Activated naive CD8-positive, alpha-beta T cell (primary cell): ENCODE data around the gene MIER2.
"Not testable (repeated sequence)": the region's sequence is repeated elsewhere in the genome, so short reads cannot be mapped to it uniquely, and the experiment has no call there.

Source experiments
- H3K27ac Mint-ChIP-seq: one replicate; pipeline ENCODE4 v1.8.0; 2021; ENCODE audit warnings: mixed read lengths
- H3K27me3 Mint-ChIP-seq: one replicate; pipeline ENCODE4 v1.8.0; 2021; ENCODE audit warnings: mixed read lengths
- H3K36me3 Mint-ChIP-seq: one replicate; pipeline ENCODE4 v1.8.0; 2021; ENCODE audit warnings: mixed read lengths
- H3K4me1 Mint-ChIP-seq: one replicate; pipeline ENCODE4 v1.8.0; 2021; ENCODE audit warnings: low read depth, mixed read lengths
- H3K4me3 Mint-ChIP-seq: one replicate; pipeline ENCODE4 v1.8.0; 2021; ENCODE audit warnings: mild to moderate bottlenecking, mixed read lengths
- H3K9me3 Mint-ChIP-seq: one replicate; pipeline ENCODE4 v1.8.0; 2021; ENCODE audit warnings: low read depth, mixed read lengths

Gene MIER2

GRCh38 chr19:372306-372890 is 27.8 kb upstream of the MIER2 start:
- H3K27me3 Mint-ChIP-seq, result peaks cover 9% of the 10 kb centered on the region
- H3K27ac Mint-ChIP-seq, result no peak overlapping the region
- H3K9me3 Mint-ChIP-seq, result no peaks in the 10 kb centered on the region
- no peaks in the 10 kb centered on the region for H3K4me1 Mint-ChIP-seq
- H3K36me3 Mint-ChIP-seq, result no peaks in the 10 kb centered on the region
- no peak overlapping the region for H3K4me3 Mint-ChIP-seq

- no peak overlapping the region for H3K27ac Mint-ChIP-seq
- H3K4me1 Mint-ChIP-seq, result no peaks in the 10 kb centered on the region
- no peaks in the 10 kb centered on the region for H3K9me3 Mint-ChIP-seq
- peaks cover 15% of the 10 kb centered on the region for H3K27me3 Mint-ChIP-seq
- H3K36me3 Mint-ChIP-seq, result no peaks in the 10 kb centered on the region
- no peak overlapping the region for H3K4me3 Mint-ChIP-seq
These were observed 27.0 kb upstream of the MIER2 start for GRCh38 chr19:371501-372168.

- no peak overlapping the region for H3K27ac Mint-ChIP-seq
- no peaks in the 10 kb centered on the region for H3K9me3 Mint-ChIP-seq
- no peaks in the 10 kb centered on the region for H3K4me1 Mint-ChIP-seq
- H3K36me3 Mint-ChIP-seq, result no peaks in the 10 kb centered on the region
- H3K27me3 Mint-ChIP-seq, result peaks cover 17% of the 10 kb centered on the region
- H3K4me3 Mint-ChIP-seq, result no peak overlapping the region
These were observed 26.2 kb upstream of the MIER2 start for GRCh38 chr19:370641-371330.

GRCh38 chr19:369876-370275 is 25.3 kb upstream of the MIER2 start:
- H3K4me1 Mint-ChIP-seq, result no peaks in the 10 kb centered on the region
- no peaks in the 10 kb centered on the region for H3K36me3 Mint-ChIP-seq
- H3K4me3 Mint-ChIP-seq, result no peak overlapping the region
- H3K9me3 Mint-ChIP-seq, result no peaks in the 10 kb centered on the region
- H3K27ac Mint-ChIP-seq, result no peak overlapping the region
- peaks cover 17% of the 10 kb centered on the region for H3K27me3 Mint-ChIP-seq

DNA sequence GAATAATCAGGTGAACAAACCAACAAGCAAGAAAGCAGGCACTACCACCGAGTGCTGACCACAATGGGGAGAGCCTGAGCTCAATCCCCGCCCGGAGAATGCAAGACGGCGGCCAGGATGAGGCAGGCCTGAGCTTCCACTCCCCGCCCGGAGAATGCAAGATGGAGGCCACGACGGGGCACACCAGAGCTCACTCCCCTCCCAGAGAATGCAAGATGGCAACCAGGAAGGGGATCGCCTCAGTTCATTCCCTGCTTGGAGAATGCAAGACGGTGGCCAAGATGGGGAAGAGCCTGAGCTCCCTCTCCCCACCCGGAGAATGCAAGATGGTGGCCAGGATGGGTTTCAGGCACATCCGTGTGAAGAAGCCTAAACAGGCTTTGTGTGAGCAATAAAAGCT is 24.7 kb upstream of the MIER2 start:
- Mint-ChIP-seq H3K27ac (no peak overlapping the region), H3K36me3 (no peaks in the 10 kb centered on the region), H3K9me3 (no peaks in the 10 kb centered on the region), H3K4me3 (no peak overlapping the region), H3K27me3 (peaks cover 17% of the 10 kb centered on the region), H3K4me1 (no peaks in the 10 kb centered on the region)

- Mint-ChIP-seq H3K27me3 (peaks cover 17% of the 10 kb centered on the region), H3K9me3 (no peaks in the 10 kb centered on the region), H3K4me3 (no peak overlapping the region), H3K27ac (no peak overlapping the region), H3K4me1 (no peaks in the 10 kb centered on the region), H3K36me3 (no peaks in the 10 kb centered on the region)
These were observed 24.0 kb upstream of the MIER2 start for GRCh38 chr19:368630-369024.

DNA sequence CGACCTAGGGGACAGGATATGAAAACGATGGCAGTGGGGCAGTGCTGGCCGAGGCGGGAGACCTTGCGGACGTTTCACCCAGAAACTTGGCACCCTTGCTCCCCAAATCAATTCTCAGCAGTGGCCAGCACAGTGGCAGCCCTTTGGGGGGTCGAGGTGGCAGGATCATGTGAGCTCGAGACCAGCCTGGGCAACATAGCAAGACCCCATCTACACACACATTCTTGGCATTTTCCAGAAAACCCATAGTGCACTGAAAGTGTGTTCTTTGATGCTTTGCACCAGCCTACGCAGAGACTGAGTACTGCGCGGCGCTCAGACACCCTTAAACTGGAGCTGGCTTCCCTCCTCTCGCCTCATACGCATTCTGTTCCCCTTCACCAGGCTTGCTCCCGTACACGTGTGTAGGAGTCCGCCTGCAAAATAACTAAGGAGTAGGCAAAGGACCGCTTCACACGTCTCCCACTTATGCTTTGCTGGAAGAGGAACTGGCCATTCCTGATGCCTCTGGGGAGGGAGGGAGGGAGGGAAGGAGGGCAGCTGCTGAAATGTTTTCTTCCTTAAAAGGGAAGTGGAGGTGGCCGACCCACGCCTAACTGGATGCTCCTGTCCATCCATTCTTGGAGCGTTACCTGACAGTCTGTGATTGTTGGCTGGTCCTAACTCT is 23.5 kb upstream of the MIER2 start:
- no peaks in the 10 kb centered on the region for H3K4me1 Mint-ChIP-seq
- H3K27me3 Mint-ChIP-seq, result peaks cover 17% of the 10 kb centered on the region
- no peaks in the 10 kb centered on the region for H3K9me3 Mint-ChIP-seq
- H3K4me3 Mint-ChIP-seq, result no peak overlapping the region
- no peaks in the 10 kb centered on the region for H3K36me3 Mint-ChIP-seq
- no peak overlapping the region for H3K27ac Mint-ChIP-seq

GRCh38 chr19:367561-367960 is 23.0 kb upstream of the MIER2 start:
- no peaks in the 10 kb centered on the region for H3K4me1 Mint-ChIP-seq
- H3K9me3 Mint-ChIP-seq, result no peaks in the 10 kb centered on the region
- no peak overlapping the region for H3K4me3 Mint-ChIP-seq
- no peaks in the 10 kb centered on the region for H3K36me3 Mint-ChIP-seq
- no peak overlapping the region for H3K27ac Mint-ChIP-seq
- H3K27me3 Mint-ChIP-seq, result peaks cover 17% of the 10 kb centered on the region

GRCh38 chr19:366951-367350 is 22.4 kb upstream of the MIER2 start:
- Mint-ChIP-seq H3K4me1 (no peaks in the 10 kb centered on the region), H3K27me3 (peaks cover 16% of the 10 kb centered on the region), H3K27ac (no peak overlapping the region), H3K9me3 (no peaks in the 10 kb centered on the region), H3K4me3 (no peak overlapping the region), H3K36me3 (no peaks in the 10 kb centered on the region)

GRCh38 chr19:366205-366783 is 21.7 kb upstream of the MIER2 start:
- H3K27me3 Mint-ChIP-seq, result peaks cover 12% of the 10 kb centered on the region
- no peak overlapping the region for H3K4me3 Mint-ChIP-seq
- H3K27ac Mint-ChIP-seq, result no peak overlapping the region
- no peaks in the 10 kb centered on the region for H3K4me1 Mint-ChIP-seq
- H3K36me3 Mint-ChIP-seq, result no peaks in the 10 kb centered on the region
- no peaks in the 10 kb centered on the region for H3K9me3 Mint-ChIP-seq

- H3K27me3 Mint-ChIP-seq, result peaks cover 12% of the 10 kb centered on the region
- H3K4me1 Mint-ChIP-seq, result no peaks in the 10 kb centered on the region
- no peaks in the 10 kb centered on the region for H3K9me3 Mint-ChIP-seq
- H3K36me3 Mint-ChIP-seq, result no peaks in the 10 kb centered on the region
- no peak overlapping the region for H3K4me3 Mint-ChIP-seq
- no peak overlapping the region for H3K27ac Mint-ChIP-seq
These were observed 20.1 kb upstream of the MIER2 start for GRCh38 chr19:364496-365287.

DNA sequence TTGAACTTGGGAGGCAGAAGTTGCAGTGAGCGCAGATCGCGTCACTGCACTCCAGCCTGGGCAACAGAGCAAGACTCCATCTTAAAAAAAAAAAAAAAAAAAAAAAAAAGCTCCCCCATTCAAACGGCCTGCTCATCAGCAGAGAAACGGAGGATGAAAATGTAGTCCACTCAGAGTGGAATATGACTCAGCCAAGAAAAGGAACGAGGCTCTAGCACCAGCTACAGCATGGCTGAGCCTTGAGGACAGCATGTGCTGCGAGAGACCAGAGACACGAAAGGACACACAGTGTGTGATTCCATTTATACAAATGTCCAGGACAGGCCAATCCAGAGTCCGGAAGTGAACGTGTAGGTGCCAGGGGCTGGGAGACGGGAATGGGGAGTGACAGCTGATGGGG is 18.1 kb upstream of the MIER2 start:
- Mint-ChIP-seq H3K27me3 (peaks cover 10% of the 10 kb centered on the region), H3K27ac (no peak overlapping the region), H3K36me3 (no peaks in the 10 kb centered on the region), H3K9me3 (no peaks in the 10 kb centered on the region), H3K4me1 (no peaks in the 10 kb centered on the region), H3K4me3 (no peak overlapping the region)

GRCh38 chr19:362154-362553 is 17.6 kb upstream of the MIER2 start:
- Mint-ChIP-seq H3K4me3 (no peak overlapping the region), H3K4me1 (no peaks in the 10 kb centered on the region), H3K27me3 (peaks cover 12% of the 10 kb centered on the region)

DNA sequence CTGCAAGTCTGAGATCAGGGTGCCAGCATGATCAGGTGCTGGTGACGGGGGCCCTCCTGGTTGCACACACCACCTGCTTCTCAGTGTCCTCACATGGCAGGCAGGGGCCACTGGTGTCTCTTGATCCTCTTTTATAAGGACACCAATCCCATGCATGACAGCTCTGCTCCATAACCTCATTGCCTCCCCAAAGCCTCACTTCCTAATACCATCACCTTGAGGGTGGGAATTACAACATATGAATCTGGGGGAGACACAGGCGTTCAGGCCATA is 15.0 kb upstream of the MIER2 start:
- H3K27me3 Mint-ChIP-seq, result peaks cover 5% of the 10 kb centered on the region
- H3K36me3 Mint-ChIP-seq, result no peaks in the 10 kb centered on the region
- no peaks in the 10 kb centered on the region for H3K4me1 Mint-ChIP-seq
- no peak overlapping the region for H3K4me3 Mint-ChIP-seq
- H3K9me3 Mint-ChIP-seq, result no peaks in the 10 kb centered on the region
- no peak overlapping the region for H3K27ac Mint-ChIP-seq

More at GRCh38 chr19:362154-362553, 17.6 kb upstream of the MIER2 start:
- Mint-ChIP-seq H3K9me3 (no peaks in the 10 kb centered on the region), H3K36me3 (no peaks in the 10 kb centered on the region), H3K27ac (no peak overlapping the region)

DNA sequence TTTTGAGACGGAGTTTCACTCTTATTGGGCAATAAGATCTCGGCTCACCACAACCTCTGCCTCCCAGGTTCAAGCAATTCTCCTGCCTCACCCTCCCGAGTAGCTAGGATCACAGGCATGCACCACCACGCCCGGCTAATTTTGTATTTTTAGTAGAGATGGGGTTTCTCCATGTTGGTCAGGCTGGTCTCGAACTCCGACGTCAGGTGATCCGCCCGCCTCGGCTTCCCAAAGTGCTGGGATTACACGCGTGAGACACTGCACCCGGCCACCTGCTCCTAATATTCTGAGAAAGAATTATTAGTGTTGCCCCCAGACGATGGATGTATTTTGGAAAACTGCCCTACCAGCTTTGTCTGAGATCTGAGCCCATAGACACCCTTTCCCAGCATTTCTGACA is 10.9 kb upstream of the MIER2 start:
- not testable (repeated sequence) for H3K27ac Mint-ChIP-seq, H3K4me3 Mint-ChIP-seq, H3K27me3 Mint-ChIP-seq, H3K36me3 Mint-ChIP-seq, H3K4me1 Mint-ChIP-seq, H3K9me3 Mint-ChIP-seq
